Neural progenitor cell (in vitro differentiated cells): ENCODE results near the gene TLR7. TPM values are rescaled to one million over a fixed set of nuclear protein-coding genes. Genes with fewer than 3 reads are reported as not detected.

ENCODE experiments used
- DNase-seq: peaks from one replicate; pipeline ENCODE4 v3.0.0-alpha.2; 2016; ENCODE audit warnings: low spot score
- H2AFZ ChIP-seq: fragments of 200-600 bp; sonication (generic); replicated peaks from 2 replicates; pipeline ENCODE4 v1.6.1; 2016; ENCODE audit warnings: antibody characterized with exemption
- H3F3A ChIP-seq: fragments of 200-600 bp; sonication (generic); 2 replicates; pipeline ENCODE4 v1.6.1; 2016; ENCODE audit warnings: antibody characterized with exemption, low read depth
- H3K27ac ChIP-seq: fragments of 200-600 bp; sonication (generic); 2 replicates; pipeline ENCODE4 v1.5.1; 2016; ENCODE audit warnings: mild to moderate bottlenecking
- H3K27me3 ChIP-seq: fragments of 200-600 bp; sonication (generic); 2 replicates; pipeline ENCODE4 v1.6.1; 2016; ENCODE audit warnings: mild to moderate bottlenecking, moderate library complexity
- H3K36me3 ChIP-seq: fragments of 200-600 bp; sonication (generic); 2 replicates; pipeline ENCODE4 v1.5.1; 2016
- H3K4me1 ChIP-seq: fragments of 200-600 bp; sonication (generic); 2 replicates; pipeline ENCODE4 v1.6.1; 2016; ENCODE audit warnings: mixed run types
- H3K4me2 ChIP-seq: fragments of 200-600 bp; sonication (generic); 2 replicates; pipeline ENCODE4 v1.6.1; 2016
- H3K4me3 ChIP-seq: fragments of 200-600 bp; sonication (generic); 2 replicates; pipeline ENCODE4 v1.5.1; 2016
- H3K79me2 ChIP-seq: fragments of 200-600 bp; sonication (generic); 2 replicates; pipeline ENCODE4 v1.6.1; 2016; ENCODE audit warnings: low read depth
- H3K9ac ChIP-seq: fragments of 200-600 bp; sonication (generic); 2 replicates; pipeline ENCODE4 v1.6.1; 2016
- H3K9me3 ChIP-seq: fragments of 200-600 bp; sonication (generic); 2 replicates; pipeline ENCODE4 v1.5.1; 2016; ENCODE audit warnings: low read depth
- H4K20me1 ChIP-seq: fragments of 200-600 bp; sonication (generic); 2 replicates; pipeline ENCODE4 v1.6.1; 2016; ENCODE audit warnings: low read depth
- H3K27ac Mint-ChIP-seq: 3 replicates; pipeline ENCODE4 v1.8.0; 2021; ENCODE audit warnings: mixed read lengths
- H3K27me3 Mint-ChIP-seq: 2 replicates; pipeline ENCODE4 v1.8.0; 2022; ENCODE audit warnings: low read depth, mild to moderate bottlenecking, inconsistent platforms, moderate library complexity, mixed read lengths; ENCODE audit not compliant: insufficient read depth
- H3K36me3 Mint-ChIP-seq: 3 replicates; pipeline ENCODE4 v1.8.0; 2021; ENCODE audit warnings: mixed read lengths
- H3K4me1 Mint-ChIP-seq: 3 replicates; pipeline ENCODE4 v1.8.0; 2021; ENCODE audit warnings: mixed read lengths
- H3K4me3 Mint-ChIP-seq: 3 replicates; pipeline ENCODE4 v1.8.0; 2021; ENCODE audit warnings: mild to moderate bottlenecking, moderate library complexity, mixed read lengths
- H3K9me3 Mint-ChIP-seq: 3 replicates; pipeline ENCODE4 v1.8.0; 2020; ENCODE audit warnings: mixed read lengths
- CTCF ChIP-seq: fragments of 200-600 bp; sonication (generic); IDR thresholded peaks from 2 replicates; pipeline ENCODE4 v1.5.1; 2017; ENCODE audit warnings: antibody characterized with exemption, mild to moderate bottlenecking
- EZH2 ChIP-seq: fragments of 200-600 bp; sonication (generic); IDR thresholded peaks from 2 replicates; pipeline ENCODE4 v1.6.1; 2017; ENCODE audit warnings: antibody characterized with exemption, mild to moderate bottlenecking, moderate library complexity
- EZH2phosphoT487 ChIP-seq: fragments of 200-600 bp; sonication (generic); IDR thresholded peaks from 2 replicates; pipeline ENCODE4 v1.6.1; 2017; ENCODE audit warnings: antibody characterized with exemption
- total RNA-seq: library from RNA; depleted of rRNA; stranded (reverse); fragments of >200 nt; gene quantifications from 2 replicates; pipeline ENCODE4 v1.2.3, GENCODE V29; 2015; ENCODE audit warnings: low replicate concordance

Gene TLR7
- total RNA-seq, 1 donor from 2014 or later: not detected

- Mint-ChIP-seq H3K27ac (no peak overlapping the region), H3K27me3 (no peaks in the 10 kb centered on the region), H3K4me3 (no peak overlapping the region), H3K36me3 (no peaks in the 10 kb centered on the region), H3K9me3 (no peaks in the 10 kb centered on the region), H3K4me1 (no peaks in the 10 kb centered on the region)
- Histone ChIP-seq H3F3A (no peaks in the 10 kb centered on the region), H3K4me1 (no peaks in the 10 kb centered on the region), H3K9me3 (no peaks in the 10 kb centered on the region), H2AFZ (no peak overlapping the region), H3K79me2 (no peaks in the 10 kb centered on the region), H3K27ac (no peak overlapping the region), H3K36me3 (no peaks in the 10 kb centered on the region), H3K4me2 (no peak overlapping the region), H3K4me3 (no peak overlapping the region), H3K9ac (no peak overlapping the region), H4K20me1 (no peaks in the 10 kb centered on the region), H3K27me3 (no peaks in the 10 kb centered on the region)
- DNase-seq: no peak
- TF ChIP-seq EZH2 (no peak), CTCF (no peak), EZH2phosphoT487 (no peak)
These were observed 55.2 kb downstream of the TLR7 start for GRCh38 chrX:12921886-12922598.

- Mint-ChIP-seq H3K9me3 (no peaks in the 10 kb centered on the region), H3K36me3 (no peaks in the 10 kb centered on the region)
- H3K4me3 ChIP-seq: no peak overlapping the region
These were observed 55.7 kb downstream of the TLR7 start for GRCh38 chrX:12922599-12922919.

GRCh38 chrX:12929701-12930100 lies 62.8 kb downstream of the TLR7 start:
- no peak overlapping the region for H3K27ac Mint-ChIP-seq
- Histone ChIP-seq H3K79me2 (no peaks in the 10 kb centered on the region), H3F3A (no peaks in the 10 kb centered on the region), H3K9ac (no peak overlapping the region), H3K4me3 (no peak overlapping the region), H3K9me3 (peaks cover 5% of the 10 kb centered on the region), H3K36me3 (no peaks in the 10 kb centered on the region), H3K4me1 (no peaks in the 10 kb centered on the region), H2AFZ (no peak overlapping the region), H4K20me1 (no peaks in the 10 kb centered on the region), H3K27me3 (no peaks in the 10 kb centered on the region), H3K4me2 (no peak overlapping the region), H3K27ac (no peak overlapping the region)
- H3K4me3 Mint-ChIP-seq: no peak overlapping the region
- no peaks in the 10 kb centered on the region for H3K4me1 Mint-ChIP-seq
- no peaks in the 10 kb centered on the region for H3K27me3 Mint-ChIP-seq
- peaks cover 7% of the 10 kb centered on the region for H3K9me3 Mint-ChIP-seq
- no peaks in the 10 kb centered on the region for H3K36me3 Mint-ChIP-seq
- TF ChIP-seq EZH2 (no peak), EZH2phosphoT487 (no peak), CTCF (no peak)
- no peak for DNase-seq

More at GRCh38 chrX:12922599-12922919, 55.7 kb downstream of the TLR7 start:
- Histone ChIP-seq H3K27ac (no peak overlapping the region), H3K9me3 (no peaks in the 10 kb centered on the region), H2AFZ (no peak overlapping the region), H3K9ac (no peak overlapping the region), H3K27me3 (no peaks in the 10 kb centered on the region), H4K20me1 (no peaks in the 10 kb centered on the region), H3F3A (no peaks in the 10 kb centered on the region), H3K4me1 (no peaks in the 10 kb centered on the region), H3K4me2 (no peak overlapping the region), H3K79me2 (no peaks in the 10 kb centered on the region), H3K36me3 (no peaks in the 10 kb centered on the region)
- H3K27me3 Mint-ChIP-seq: no peaks in the 10 kb centered on the region
- no peaks in the 10 kb centered on the region for H3K4me1 Mint-ChIP-seq
- no peak overlapping the region for H3K27ac Mint-ChIP-seq
- DNase-seq: no peak
- TF ChIP-seq CTCF (no peak), EZH2 (no peak), EZH2phosphoT487 (no peak)
- no peak overlapping the region for H3K4me3 Mint-ChIP-seq
